ENCODE measurements around the gene L2HGDH.

DNA sequence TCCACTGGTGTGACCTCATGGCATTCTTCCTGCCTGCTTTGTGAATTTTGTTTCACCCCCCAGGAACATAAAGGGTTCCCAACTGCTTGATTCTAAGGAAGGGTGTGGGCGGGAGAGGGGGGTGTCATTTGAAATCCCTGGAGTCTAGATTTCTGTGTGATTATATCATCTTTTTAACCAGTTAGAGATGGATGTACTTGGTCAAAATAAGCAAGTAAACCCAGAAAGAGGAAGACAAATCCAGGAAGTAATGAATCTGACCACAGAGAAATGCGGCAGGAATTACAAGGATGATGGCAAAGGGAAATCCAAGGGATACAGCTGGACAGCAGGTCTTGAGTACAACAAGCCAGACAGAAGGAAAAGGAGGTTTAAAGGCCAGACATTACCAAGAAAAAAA is 38.9 kb upstream of the L2HGDH start:
- TF ChIP-seq CTCF (IDR thresholded peaks at IDR 0.05) (no peak), POLR2A (IDR thresholded peaks at IDR 0.05) (no peak)

Measured in stomach (tissue), 4 donors.